SK-N-SH treated with all-trans-retinoic acid at 6 μM for 48 hours (cell line): ENCODE results near the gene ERVMER34-1.

Source experiments
- ARNTL ChIP-seq: fragments of 450-650 bp; formaldehyde crosslinking; IDR thresholded peaks from 2 replicates; pipeline ENCODE4 v1.5.0; 2020; ENCODE audit warnings: low read depth, mild to moderate bottlenecking, moderate library complexity, borderline replicate concordance
- CSDC2 ChIP-seq: fragments of 250-450 bp; sonication (Bioruptor Pico); IDR thresholded peaks from 2 replicates; pipeline ENCODE4 v1.5.0; 2020; ENCODE audit warnings: mild to moderate bottlenecking, moderate library complexity
- PPARA ChIP-seq: fragments of 250-450 bp; sonication (Bioruptor Pico); IDR thresholded peaks from 2 replicates; pipeline ENCODE4 v1.5.0; 2020; ENCODE audit warnings: mild to moderate bottlenecking, borderline replicate concordance
- TCF4 ChIP-seq: fragments of 250-450 bp; sonication (Bioruptor Pico); IDR thresholded peaks from 2 replicates; pipeline ENCODE4 v1.8.0; 2021; ENCODE audit warnings: mild to moderate bottlenecking, moderate library complexity, borderline replicate concordance
- TF ChIP-seq, protein P1 (sequence below): fragments of 250-450 bp; sonication (Bioruptor Pico); IDR thresholded peaks from 2 replicates; pipeline ENCODE4 v1.8.0; 2021; ENCODE audit warnings: low read depth, mild to moderate bottlenecking, moderate library complexity, borderline replicate concordance

DNA sequence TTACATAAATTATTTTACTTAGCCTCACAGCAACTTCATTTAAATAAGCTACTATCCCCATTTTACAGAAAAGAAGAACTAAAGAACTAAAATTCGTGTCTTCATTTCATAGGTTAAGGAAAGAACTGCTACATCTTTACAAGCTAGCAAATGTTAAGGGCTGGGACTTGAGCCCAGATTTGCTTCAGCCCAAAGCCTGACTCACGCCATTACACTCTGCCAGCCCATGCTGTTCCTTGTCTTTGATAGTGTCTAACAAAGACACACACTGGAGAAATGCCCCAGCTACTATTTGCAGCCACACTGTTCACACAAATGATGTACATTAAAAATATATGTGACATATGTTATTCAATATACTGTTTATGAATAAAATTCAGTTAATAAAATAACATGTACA is 29.0 kb upstream of the ERVMER34-1 start:
- TF ChIP-seq TCF4 (CRISPR knock-in tag) (no peak), CSDC2 (CRISPR knock-in tag) (no peak), PPARA (CRISPR knock-in tag) (no peak), ARNTL (CRISPR knock-in tag) (no peak)
- TF ChIP-seq, protein P1, sequence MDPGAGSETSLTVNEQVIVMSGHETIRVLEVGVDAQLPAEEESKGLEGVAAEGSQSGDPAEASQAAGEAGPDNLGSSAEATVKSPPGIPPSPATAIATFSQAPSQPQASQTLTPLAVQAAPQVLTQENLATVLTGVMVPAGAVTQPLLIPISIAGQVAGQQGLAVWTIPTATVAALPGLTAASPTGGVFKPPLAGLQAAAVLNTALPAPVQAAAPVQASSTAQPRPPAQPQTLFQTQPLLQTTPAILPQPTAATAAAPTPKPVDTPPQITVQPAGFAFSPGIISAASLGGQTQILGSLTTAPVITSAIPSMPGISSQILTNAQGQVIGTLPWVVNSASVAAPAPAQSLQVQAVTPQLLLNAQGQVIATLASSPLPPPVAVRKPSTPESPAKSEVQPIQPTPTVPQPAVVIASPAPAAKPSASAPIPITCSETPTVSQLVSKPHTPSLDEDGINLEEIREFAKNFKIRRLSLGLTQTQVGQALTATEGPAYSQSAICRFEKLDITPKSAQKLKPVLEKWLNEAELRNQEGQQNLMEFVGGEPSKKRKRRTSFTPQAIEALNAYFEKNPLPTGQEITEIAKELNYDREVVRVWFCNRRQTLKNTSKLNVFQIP (CRISPR knock-in tag) = no peak
